Spleen (tissue), 7 donors: ENCODE data around the gene ZNF575.

ENCODE experiments used
- CTCF ChIP-seq, 11 experiments: fragments of 200-600 bp in 7 of 11; fragments of 450-650 bp in 4 of 11; sonication (generic) in 4 of 11; IDR thresholded peaks in 8 of 11; conservative IDR thresholded peaks in 3 of 11; 1 replicate in 7 of 11; 2 replicates in 4 of 11; pipeline versions ENCODE4 v1.4.0 to v1.8.0; 2016 to 2021; ENCODE audit warnings: antibody characterized with exemption in 11 of 11, inconsistent platforms in 4 of 11, mild to moderate bottlenecking in 1 of 11
- POLR2AphosphoS5 ChIP-seq, 3 donors: sonication (generic); formaldehyde crosslinking; IDR thresholded peaks; one replicate each; pipeline ENCODE4 v1.5.1; 2017; ENCODE audit warnings: antibody characterized with exemption in 3 of 3
- donor health status: DM: no; HTN: no; CAD: no; lungs with moderate emphysema.
- donor health status: DM: no; HTN: no; CAD: no.
- donor health status: DM: no; HTN: no; CAD: no.

GRCh38 chr19:43561139-43561970, 28.4 kb downstream of the ZNF575 start:
- no peak for TF ChIP-seq CTCF (IDR thresholded peaks at IDR 0.05 in 8 of 11, conservative IDR thresholded peaks at IDR 0.05 in 3 of 11)
- TF ChIP-seq POLR2AphosphoS5 (IDR thresholded peaks at IDR 0.05) = no peak
